Skin of body (tissue), 2 donors: ENCODE results near the gene DNAH1. TPM values are rescaled to one million over a fixed set of nuclear protein-coding genes. Genes with fewer than 3 reads are reported as not detected.

Source experiments
- DNase-seq: peaks from one replicate; lab custom pipeline; 2025; lab: John Stamatoyannopoulos, UW
- total RNA-seq: library from RNA; depleted of rRNA; stranded (reverse); fragments of >200 nt; gene quantifications from one replicate; pipeline ENCODE4 v1.2.3, GENCODE V29; 2014

Gene DNAH1
- total RNA-seq, 1 donor from 2014 or later = 5.4 TPM

DNA sequence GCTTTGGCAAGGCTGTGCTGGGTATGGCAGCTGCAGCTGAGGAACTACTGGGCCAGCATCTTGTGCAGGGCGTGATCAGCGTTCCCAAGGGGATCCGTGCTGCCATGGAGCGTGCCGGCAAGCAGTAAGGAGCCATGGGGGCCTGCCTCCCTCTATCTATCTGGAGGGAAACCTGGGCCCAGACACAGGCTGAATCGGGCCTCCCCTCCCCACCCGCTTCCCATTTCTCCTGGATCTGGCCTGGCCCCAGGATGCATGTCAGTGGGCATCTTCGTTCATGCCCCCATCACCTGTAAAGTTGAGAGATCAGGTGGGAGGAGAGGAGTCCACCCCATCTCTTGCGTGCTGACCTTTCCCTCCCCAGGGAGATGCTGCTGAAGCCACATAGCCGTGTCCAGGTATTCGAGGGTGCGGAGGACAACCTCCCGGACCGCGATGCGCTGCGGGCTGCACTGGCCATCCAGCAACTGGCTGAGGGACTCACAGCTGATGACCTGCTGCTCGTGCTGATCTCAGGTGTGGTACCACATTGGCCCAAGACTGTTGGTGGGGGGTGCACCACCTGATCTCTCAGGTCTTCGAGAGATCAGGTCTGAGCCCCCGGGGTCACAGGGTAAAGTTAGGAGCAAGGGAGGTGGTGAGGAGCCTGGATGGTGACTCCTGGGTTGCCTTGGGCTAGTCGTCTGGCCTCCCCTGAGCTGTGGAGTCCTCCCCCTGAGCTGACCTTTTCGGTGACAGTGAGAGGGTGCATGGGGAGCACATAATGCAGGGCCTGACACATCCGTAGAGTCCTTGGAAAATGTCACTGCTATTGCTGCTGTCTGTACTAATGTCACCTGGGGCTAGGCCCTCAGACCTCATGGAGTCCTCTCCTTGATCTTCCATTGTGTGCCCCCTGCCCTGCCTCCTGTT lies 25.3 kb upstream of the DNAH1 start:
- no peak for DNase-seq

DNA sequence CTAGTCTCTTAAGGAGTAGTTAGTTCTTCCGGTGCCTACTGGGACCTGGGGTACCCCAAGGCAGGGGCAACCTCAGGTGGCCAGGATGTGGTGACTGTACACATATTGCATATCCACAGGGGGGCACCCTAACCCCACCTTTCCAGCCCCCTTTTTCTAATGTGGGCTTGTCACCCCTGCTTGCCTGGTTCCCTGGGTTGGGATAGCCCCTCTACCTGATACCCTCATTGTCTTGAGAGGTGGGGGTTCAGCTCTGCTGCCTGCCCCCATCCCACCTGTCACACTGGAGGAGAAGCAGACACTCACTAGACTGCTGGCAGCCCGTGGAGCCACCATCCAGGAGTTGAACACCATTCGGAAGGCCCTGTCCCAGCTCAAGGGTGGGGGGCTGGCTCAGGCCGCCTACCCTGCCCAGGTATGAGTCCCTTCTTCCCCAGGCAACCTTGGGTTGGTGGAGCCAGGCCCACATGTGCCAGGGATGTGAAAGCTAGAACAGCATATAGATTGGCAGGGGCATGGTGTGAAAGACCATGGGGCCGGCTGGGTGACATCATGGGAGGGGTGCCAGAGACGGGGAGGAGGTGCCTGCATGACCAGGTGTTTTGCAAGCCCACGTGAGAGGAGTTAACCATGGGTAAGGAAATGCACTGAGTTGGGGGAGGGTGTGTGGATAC lies 24.5 kb upstream of the DNAH1 start:
- DNase-seq = no peak

DNA sequence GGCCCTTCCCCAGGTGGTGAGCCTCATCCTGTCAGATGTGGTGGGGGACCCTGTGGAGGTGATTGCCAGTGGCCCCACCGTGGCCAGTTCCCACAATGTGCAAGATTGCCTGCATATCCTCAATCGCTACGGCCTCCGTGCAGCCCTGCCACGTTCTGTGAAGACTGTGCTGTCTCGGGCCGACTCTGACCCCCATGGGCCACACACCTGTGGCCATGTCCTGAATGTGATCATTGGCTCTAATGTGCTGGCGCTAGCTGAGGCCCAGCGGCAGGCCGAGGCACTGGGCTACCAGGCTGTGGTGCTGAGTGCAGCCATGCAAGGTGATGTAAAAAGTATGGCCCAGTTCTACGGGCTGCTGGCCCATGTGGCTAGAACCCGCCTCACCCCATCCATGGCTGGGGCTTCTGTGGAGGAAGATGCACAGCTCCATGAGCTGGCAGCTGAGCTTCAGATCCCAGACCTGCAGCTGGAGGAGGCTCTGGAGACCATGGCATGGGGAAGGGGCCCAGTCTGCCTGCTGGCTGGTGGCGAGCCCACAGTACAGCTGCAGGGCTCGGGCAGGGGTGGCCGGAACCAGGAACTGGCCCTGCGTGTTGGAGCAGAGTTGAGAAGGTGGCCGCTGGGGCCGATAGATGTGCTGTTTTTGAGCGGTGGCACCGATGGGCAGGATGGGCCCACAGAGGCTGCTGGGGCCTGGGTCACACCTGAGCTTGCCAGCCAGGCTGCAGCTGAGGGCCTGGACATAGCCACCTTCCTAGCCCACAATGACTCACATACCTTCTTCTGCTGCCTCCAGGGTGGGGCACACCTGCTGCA lies 23.7 kb upstream of the DNAH1 start:
- no peak for DNase-seq

DNA sequence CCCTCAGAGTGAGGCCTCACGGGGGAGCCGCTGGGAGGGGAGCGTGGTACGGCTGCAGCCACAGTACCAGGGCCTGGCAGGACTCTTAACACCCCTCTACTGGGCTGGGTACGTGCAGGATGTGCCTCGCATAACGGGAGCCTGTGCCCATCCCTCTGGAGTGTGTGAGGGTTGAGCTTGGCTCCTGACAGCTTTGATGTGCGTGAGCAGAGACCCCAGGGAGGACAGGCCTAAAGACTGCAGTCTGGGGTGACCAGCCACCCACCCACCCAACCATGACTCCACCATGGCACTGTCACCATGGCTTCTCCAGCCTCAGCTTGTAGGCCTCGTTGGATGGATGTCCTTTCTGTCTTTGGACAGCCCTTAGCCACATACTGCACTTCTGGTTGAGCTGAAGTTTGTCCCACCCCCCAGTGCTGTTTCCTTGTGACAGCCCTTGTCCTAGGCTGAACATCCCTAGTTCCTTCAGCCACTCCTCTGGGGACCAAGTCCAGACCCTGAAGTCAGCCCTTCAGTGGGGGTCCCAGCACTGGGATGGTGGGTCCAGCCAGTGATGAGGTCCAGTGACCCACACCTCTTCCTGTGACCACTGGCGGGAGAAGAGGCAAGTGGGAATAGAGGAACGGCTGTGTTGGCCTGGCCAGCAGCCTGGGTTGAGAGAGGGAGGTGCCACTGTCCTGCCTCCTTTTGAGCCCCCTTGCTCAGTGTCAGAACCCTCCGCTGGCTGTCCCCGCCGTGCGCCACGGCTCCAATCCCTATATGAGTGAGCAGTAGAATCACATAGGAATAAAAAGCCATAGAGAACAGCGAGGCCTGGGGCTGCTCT lies 22.4 kb upstream of the DNAH1 start:
- DNase-seq = no peak

DNA sequence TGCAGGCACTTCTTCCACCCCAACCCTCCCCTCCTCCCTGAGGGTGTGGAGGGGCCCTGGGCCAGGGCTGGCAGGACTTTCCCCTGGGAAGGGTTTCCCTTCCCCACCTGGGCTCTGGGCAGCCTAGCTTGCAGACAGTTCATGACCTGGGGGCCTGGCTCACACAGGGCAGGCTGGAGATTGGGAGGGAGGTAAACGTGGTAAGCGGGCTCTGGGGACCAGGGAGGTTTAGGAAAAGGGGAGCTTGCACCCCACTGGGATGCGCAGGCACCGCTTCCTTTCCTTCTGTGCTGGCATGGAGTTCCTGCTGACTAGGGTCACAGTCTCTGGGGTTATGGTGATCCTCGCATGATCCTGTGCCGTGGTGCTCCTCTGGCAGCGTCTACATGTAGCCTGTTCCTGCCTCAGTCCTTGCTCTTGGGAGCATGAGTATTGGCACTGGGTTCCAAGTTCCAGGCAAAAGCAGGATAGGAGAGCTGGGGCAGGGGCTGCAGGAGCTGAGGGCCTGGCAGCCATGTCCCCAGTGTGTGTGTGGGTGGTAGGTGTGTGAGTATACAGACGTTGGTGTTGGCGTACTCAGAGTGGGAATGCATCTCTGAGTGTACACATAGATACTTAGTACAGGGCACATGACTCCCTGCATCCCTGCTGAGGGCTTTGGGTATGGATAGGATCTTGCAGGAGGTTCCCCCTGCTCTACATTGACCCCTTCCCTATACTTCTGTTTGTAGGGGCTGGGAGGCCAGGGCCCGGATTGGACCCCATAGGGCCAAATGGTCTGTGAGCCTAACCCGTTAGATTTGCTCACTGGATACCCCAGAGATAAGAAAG lies 21.6 kb upstream of the DNAH1 start:
- DNase-seq = no peak

DNA sequence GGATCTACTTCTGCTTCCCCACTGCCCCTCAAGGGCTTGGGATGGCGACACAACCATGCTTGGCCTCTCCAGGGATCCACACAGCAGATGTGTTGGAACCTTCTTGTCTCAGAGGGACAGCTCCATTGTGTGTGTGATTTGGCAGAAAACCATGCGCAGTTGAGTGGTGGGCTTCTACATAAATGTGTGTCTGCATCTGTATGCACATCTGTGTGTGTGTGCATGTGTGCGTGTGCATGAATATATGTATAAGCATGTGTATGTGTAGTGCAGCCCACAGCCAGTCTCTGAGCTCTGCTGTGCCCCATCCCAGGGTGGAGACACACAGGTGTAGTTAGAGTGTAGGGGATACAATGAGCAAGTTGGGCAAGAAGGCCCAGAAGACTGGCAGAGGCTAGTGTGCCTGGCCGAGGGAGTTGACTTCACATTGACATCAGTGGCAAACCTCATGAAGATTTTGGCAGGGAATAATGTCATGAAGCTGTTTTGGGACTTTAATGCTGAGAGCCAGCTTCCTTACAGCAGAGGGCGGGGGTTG lies 20.4 kb upstream of the DNAH1 start:
- no peak for DNase-seq

DNA sequence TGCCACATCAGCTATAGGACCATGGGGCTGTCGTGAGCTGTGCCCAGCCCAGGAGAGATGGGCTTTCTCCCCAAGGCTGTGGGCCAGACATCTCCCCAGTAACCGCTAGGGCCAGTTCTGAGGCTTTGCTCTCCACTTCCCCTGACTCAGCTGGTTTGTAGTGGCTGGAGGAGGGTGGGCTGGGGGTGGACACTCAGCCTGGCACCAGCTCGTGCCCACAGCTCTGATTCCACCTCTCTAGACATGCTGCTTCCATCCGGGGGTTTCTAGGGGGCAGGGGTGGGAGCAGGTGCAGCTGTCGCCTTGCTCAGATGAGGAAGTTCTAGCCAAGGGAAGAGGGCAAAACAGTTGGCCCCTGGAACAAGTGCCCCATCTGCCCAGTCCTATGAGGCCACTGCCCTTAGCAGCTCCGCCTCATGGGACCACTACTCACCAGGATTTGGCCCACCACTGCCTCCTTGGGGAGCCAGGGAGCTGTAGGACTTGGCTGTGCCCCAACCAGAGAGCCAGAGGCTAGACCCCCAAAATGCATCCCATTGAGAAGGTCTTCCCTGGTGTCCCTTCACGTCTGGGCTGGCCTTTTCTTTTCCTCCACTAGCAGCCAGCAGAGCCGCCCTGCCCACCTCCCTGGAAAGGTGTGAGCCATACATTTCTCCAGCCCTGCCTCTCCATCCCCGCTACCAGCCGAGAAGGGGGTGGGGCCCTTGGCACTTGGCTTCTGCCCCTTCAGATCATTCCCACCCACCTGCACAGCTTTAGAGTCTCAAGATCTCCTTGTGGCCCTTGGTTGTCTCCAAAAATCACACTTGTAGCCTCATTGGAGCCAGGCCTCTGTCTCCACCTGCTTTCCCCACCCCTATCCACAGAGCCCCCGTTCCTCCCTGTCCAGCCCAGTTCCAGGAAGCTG lies 18.6 kb upstream of the DNAH1 start:
- DNase-seq = no peak

DNA sequence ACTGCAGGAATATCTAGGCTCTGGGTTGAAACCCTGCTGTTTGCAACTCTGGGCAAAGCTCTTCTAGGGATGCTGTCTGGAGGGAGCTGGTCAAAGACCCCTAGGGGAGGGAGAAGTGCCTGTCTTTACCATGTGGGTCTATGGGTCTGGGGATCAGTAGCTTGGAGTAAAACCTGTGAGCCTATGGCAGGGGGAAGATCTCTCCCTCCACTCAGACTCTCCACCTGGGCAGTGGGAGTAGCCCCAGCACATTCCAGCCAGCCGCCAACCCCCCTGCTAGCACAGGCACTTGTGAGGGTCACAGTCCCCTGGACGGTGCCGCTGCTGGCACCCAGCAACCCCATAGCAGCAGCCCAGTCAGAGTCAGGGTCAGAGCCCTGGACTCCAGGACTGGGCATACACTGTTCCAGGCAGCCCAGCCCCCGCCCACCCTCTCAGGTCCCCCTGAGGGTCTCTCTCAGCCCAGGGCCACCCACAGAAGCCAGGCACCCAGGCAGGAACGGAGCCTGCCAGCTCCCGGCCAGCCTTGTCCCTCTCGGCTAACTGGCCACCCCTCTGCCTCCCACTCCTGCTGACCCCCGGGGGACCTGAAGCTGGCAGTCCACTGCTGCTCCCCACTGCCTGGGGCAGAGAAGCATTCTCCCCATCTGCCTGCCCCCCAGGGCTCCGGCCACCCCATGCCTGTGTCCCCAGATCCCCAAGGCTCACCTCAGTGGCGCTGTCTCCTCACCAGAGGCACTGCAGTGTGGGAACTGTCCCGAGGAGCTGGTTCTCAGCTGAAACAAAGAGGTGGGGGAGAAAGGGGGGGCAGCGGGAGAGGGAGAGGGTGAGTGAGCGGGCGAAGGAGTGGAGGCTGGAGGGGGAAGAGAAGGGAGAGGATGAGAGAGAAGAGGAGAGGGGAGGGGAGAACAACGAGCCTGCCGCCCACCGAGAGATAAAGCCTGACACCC lies 17.7 kb upstream of the DNAH1 start:
- no peak for DNase-seq

DNA sequence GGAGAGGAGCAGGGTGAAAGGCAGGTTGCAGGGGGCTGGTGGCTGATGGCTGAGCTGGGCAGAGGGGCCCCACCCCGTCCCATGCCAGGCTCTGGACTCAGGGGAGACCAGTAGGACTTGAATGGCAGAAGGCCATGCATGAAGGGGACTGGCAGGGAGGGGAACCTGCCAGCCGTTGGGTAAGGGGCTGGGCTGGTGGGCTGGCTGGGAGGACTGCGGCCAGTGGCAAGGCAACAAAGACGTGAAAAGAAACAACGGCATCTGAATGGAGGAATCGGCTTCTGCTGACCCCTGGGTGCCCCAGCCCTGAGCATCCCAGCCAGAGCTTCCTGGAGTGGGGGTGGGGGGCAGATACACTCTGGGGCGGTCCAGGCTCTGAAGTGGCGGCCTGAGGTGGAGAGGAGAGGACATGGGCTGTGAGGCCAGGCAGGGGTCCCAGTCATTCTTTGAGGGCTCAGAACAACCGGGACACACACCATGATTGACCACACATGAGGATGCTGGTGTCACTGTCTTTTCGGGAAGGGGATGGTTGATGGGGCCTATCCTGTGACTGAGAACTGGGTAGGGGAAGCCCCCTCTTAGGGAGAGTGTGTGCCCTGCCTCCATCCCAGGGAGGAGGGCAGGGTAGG lies 16.8 kb upstream of the DNAH1 start:
- DNase-seq = no peak

DNA sequence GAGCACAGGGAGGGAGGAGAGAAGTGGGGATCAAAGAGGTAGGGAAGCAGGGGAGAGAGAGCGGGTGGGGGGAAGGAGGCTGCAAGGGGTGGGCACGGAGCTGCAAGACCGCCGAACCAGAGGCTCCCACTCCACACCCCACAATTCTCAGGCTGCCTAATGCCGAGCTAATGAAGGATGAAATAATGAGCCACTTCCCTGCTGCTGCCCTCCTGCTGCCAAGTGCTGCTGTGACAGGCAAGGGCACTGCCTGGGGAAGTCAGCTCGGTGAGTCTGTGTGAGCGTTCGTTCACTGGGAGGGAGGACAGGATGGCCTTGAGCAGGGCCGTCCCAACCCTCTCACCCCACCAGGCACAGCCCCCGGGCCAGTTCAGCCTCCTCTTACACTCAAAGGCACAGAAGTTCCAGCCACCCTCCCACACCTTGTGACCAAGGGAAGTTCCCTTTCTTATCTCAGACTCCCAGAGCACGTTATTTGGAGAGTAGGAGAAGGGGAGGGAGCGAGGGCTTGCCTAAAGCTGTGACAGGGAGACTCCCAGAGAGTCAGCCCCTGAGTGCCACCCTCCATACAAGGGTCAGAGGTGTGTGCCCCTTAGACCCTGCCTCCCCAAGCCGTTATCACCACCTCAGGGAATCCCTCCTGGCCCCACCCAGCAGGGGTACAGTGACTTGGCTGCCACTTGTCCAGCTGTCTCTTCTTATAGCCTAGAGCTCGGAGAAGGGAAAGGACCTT lies 16.1 kb upstream of the DNAH1 start:
- DNase-seq = no peak

DNA sequence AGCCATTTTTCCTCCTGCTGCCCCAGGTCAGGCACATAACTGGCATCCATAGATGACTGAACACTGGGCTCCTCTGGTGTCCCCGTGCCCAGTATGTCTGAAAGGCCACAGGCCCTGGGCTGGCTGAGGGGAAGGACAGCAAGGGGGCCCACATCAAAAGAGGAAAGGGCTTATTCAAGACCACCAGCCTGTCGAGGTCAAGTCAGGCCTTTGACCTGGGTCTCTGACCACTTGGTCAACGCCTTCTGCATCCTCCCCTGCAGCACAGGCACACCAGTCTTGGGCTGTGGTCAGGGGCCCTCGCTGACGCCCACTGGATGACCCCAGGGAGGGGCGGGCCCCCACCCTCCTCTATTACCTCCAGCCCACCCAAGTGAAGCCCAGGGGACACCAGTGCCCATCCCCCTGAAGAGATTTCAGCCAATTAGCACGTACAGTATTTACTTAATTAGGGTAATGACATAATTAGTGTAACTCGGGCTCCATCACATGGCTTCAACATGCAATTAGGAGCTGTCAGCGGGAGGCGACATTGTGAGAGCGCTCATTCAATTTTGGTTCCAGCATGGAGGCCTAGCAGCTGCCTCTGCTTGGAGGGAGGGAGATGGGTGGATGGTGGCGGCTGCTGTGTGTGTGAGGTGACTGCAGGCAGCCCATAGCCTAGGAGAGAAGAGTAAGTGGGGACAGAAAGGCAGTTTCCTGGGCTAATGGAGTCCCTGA lies 13.5 kb upstream of the DNAH1 start:
- DNase-seq = peak; percentile 48

DNA sequence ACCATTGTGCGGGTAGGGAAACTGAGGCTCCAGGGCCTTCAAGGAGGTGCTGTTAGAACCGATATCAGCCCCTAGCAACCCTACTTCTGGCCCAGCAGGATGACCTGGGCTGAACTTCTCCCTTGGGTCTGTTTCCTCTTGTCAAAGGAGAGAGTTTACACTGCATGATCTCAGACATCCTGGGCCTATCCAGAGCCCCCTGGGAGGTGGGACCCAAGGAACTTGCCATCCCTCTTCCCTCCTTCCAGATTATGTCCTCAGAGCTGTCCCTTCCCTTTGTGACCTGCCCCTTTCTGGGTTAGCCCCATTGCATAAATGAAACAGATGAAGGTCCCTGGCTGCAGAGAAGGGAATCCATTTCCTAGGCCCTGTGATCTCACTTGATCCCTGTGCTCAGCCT lies 12.3 kb upstream of the DNAH1 start:
- DNase-seq = no peak

DNA sequence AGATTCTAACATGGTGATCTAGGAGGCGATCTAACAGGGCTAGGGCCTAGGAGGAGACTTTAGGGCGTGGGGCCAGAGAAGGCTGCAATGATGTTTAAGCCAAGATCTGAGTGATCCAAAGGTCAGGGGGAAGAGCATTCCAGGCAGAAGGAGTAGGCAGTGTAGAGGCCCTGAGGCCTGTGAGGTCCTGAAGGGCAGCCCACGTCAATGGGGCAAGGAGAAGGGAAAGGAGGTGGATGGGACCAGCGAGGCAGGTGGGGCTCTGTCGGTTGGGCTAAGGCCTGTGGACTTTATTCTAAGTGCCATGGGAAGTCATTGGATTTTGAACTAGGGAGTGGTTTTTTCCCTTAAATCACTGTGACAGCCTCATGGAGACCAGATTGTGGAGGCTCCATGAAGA lies 10.2 kb upstream of the DNAH1 start:
- no peak for DNase-seq

DNA sequence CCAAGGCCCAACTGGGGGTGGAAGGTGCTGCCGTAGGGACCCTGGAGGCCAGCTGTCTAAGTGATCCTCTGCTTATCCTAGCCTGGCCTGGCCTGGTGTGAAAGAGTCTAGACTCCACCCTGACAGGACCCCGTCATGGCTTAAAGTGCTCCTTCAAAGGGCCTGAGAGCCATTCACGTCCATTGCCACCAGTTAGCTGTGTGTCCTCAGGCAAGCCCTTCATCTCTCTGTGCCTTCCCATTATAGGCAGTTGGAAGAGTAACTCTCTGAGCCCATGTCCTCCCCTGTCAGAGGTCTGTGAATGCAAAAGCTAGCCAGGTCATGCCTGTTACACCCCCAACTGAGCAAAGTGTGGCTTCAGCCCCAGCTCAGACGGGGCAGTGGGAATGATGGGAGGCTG lies 9.1 kb upstream of the DNAH1 start:
- DNase-seq = no peak

DNA sequence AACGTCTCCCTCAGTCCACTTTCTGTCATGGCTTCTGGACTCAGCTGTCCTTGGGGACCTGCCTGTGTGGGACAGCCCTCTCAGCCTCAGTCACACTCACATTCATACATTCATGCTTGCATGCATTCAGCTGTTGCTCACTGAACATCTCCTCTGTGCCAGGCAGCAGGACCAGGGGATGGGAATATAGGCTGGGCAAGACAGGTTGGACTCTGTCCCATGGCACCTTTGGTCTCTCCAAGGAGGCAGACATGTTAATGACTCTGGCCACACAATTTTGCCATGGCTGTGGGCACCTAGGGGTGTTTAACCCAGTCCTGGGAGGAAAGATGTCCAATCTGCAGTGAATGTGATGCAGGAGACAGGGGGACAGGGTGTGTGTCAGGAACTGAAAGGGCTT lies 7.8 kb upstream of the DNAH1 start:
- no peak for DNase-seq
